ENCODE measurements around the gene RPS15. TPM values are rescaled to one million over a fixed set of nuclear protein-coding genes. Genes with fewer than 3 reads are reported as not detected.
A peak's percentile ranks its signal among the peaks of the same experiment; 100 is the strongest.

RPS15 gene
- total RNA-seq, 1 donor from 2014 or later, result 1,918 TPM

GRCh38 chr19:1422360-1422759 lies 15.8 kb upstream of the RPS15 start:
- no peak overlapping the region for H3K4me3 ChIP-seq
- H3F3A ChIP-seq (ENCODE audit: low read depth), result peaks cover 8% of the 10 kb centered on the region
- no peak overlapping the region for H3K27ac ChIP-seq
- no peak overlapping the region for H3K27ac Mint-ChIP-seq
- peaks cover 54% of the 10 kb centered on the region for H3K4me1 Mint-ChIP-seq
- no peaks in the 10 kb centered on the region for H3K27me3 ChIP-seq
- H4K20me1 ChIP-seq (ENCODE audit: low read depth), result peaks cover 93% of the 10 kb centered on the region
- peaks cover 13% of the 10 kb centered on the region for H3K4me1 ChIP-seq
- no peaks in the 10 kb centered on the region for H3K36me3 ChIP-seq
- no peak overlapping the region for H2AFZ ChIP-seq (replicated peaks)
- no peak overlapping the region for H3K9ac ChIP-seq
- no peaks in the 10 kb centered on the region for H3K9me3 ChIP-seq (ENCODE audit: low read depth)
- H3K36me3 Mint-ChIP-seq, result peaks cover 32% of the 10 kb centered on the region
- DNase-seq (ENCODE audit: low spot score), result no peak
- no peaks in the 10 kb centered on the region for H3K9me3 Mint-ChIP-seq
- TF ChIP-seq CTCF (IDR thresholded peaks at IDR 0.05) (no peak), EZH2 (IDR thresholded peaks at IDR 0.05) (no peak), EZH2phosphoT487 (IDR thresholded peaks at IDR 0.05) (no peak)
- H3K79me2 ChIP-seq (ENCODE audit: low read depth), result peaks cover 84% of the 10 kb centered on the region
- peak overlapping the region; percentile 38 for H3K4me3 Mint-ChIP-seq
- no peak overlapping the region for H3K4me2 ChIP-seq
- peaks cover 4% of the 10 kb centered on the region for H3K27me3 Mint-ChIP-seq (ENCODE audit: insufficient read depth, low read depth)

- H3K36me3 ChIP-seq, result no peaks in the 10 kb centered on the region
- H3K4me3 Mint-ChIP-seq, result peak overlapping the region; percentile 38
- H3F3A ChIP-seq (ENCODE audit: low read depth), result peaks cover 8% of the 10 kb centered on the region
- no peaks in the 10 kb centered on the region for H3K27me3 ChIP-seq
- no peak for DNase-seq (ENCODE audit: low spot score)
- TF ChIP-seq EZH2phosphoT487 (IDR thresholded peaks at IDR 0.05), result no peak
- TF ChIP-seq CTCF (IDR thresholded peaks at IDR 0.05), result peak; percentile 10
- peaks cover 79% of the 10 kb centered on the region for H3K79me2 ChIP-seq (ENCODE audit: low read depth)
- H3K9ac ChIP-seq, result no peak overlapping the region
- H3K4me1 ChIP-seq, result peaks cover 13% of the 10 kb centered on the region
- H3K9me3 Mint-ChIP-seq, result no peaks in the 10 kb centered on the region
- H3K4me2 ChIP-seq, result no peak overlapping the region
- H3K27ac ChIP-seq, result no peak overlapping the region
- peak overlapping the region; percentile 1 for H3K27ac Mint-ChIP-seq
- H4K20me1 ChIP-seq (ENCODE audit: low read depth), result peaks cover 93% of the 10 kb centered on the region
- H3K9me3 ChIP-seq (ENCODE audit: low read depth), result no peaks in the 10 kb centered on the region
- H3K36me3 Mint-ChIP-seq, result peaks cover 29% of the 10 kb centered on the region
- no peak overlapping the region for H2AFZ ChIP-seq (replicated peaks)
- peaks cover 7% of the 10 kb centered on the region for H3K27me3 Mint-ChIP-seq (ENCODE audit: insufficient read depth, low read depth)
- peaks cover 56% of the 10 kb centered on the region for H3K4me1 Mint-ChIP-seq
- H3K4me3 ChIP-seq, result no peak overlapping the region
Measured at GRCh38 chr19:1422943-1423342, 15.3 kb upstream of the RPS15 start.

- peaks cover 25% of the 10 kb centered on the region for H3K36me3 Mint-ChIP-seq
- peaks cover 9% of the 10 kb centered on the region for H3K27me3 Mint-ChIP-seq (ENCODE audit: insufficient read depth, low read depth)
- peak overlapping the region; percentile 46 for H3K4me3 Mint-ChIP-seq
- Histone ChIP-seq H3K27me3 (no peaks in the 10 kb centered on the region), H3F3A (ENCODE audit: low read depth) (peaks cover 8% of the 10 kb centered on the region), H3K4me1 (peaks cover 13% of the 10 kb centered on the region), H2AFZ (replicated peaks) (no peak overlapping the region), H3K9me3 (ENCODE audit: low read depth) (no peaks in the 10 kb centered on the region), H3K36me3 (no peaks in the 10 kb centered on the region), H3K27ac (no peak overlapping the region), H3K79me2 (ENCODE audit: low read depth) (peaks cover 72% of the 10 kb centered on the region), H3K4me3 (no peak overlapping the region), H3K4me2 (no peak overlapping the region), H3K9ac (no peak overlapping the region), H4K20me1 (ENCODE audit: low read depth) (peaks cover 93% of the 10 kb centered on the region)
- peaks cover 59% of the 10 kb centered on the region for H3K4me1 Mint-ChIP-seq
- TF ChIP-seq EZH2phosphoT487 (IDR thresholded peaks at IDR 0.05) (no peak), EZH2 (IDR thresholded peaks at IDR 0.05) (no peak), CTCF (IDR thresholded peaks at IDR 0.05) (no peak)
- DNase-seq (ENCODE audit: low spot score), result no peak
- no peaks in the 10 kb centered on the region for H3K9me3 Mint-ChIP-seq
- peak overlapping the region; percentile 1 for H3K27ac Mint-ChIP-seq
Measured at GRCh38 chr19:1423436-1424191, 14.6 kb upstream of the RPS15 start.

Measured in neural progenitor cell (in vitro differentiated cells).